ENCODE data around the gene ITGB3. TPM values are rescaled to one million over a fixed set of nuclear protein-coding genes. Genes with fewer than 3 reads are reported as not detected.

The ITGB3 gene
- total and polyA plus RNA-seq, 10 of the 15 experiments (the other 5 are each of a cell fraction or from before 2014, with no cell fraction given): 0.69 to 22.8 (median 13.6) TPM

DNA sequence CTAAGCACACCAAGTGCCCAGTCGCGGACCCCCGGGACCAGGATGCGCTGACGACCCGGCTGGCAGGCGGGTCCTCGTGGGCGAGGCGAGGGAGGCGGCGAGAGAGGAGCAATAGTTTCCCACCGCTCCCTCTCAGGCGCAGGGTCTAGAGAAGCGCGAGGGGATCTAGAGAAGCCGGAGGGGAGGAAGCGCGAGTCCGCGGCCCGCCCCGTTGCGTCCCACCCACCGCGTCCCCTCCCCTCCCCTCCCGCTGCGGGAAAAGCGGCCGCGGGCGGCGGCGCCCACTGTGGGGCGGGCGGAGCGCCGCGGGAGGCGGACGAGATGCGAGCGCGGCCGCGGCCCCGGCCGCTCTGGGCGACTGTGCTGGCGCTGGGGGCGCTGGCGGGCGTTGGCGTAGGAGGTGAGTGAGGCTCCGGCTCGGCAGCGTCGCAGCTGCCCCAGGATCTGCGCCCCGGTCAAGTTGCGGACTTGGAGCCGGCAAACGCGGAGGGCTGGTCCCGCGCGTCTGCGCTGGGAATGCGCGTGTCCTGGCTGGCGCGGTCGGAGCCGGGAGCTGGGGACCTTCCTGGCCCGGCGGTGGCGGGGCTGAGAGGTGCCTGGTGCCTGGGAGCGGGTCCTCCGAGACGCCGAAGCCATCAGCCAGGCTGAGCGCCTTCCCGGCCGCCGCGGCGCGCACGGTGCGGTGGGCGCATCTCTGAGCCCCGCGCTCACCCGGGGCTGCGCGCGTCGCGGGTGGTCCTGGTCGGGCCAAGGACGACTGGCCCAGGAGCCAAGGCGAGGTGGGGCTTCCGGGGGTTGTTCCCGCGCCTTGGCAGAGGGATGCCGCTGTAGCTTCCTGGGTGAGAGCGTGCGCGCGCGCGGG, at the start of gene ITGB3 (continued):
- TF ChIP-seq, protein P1, sequence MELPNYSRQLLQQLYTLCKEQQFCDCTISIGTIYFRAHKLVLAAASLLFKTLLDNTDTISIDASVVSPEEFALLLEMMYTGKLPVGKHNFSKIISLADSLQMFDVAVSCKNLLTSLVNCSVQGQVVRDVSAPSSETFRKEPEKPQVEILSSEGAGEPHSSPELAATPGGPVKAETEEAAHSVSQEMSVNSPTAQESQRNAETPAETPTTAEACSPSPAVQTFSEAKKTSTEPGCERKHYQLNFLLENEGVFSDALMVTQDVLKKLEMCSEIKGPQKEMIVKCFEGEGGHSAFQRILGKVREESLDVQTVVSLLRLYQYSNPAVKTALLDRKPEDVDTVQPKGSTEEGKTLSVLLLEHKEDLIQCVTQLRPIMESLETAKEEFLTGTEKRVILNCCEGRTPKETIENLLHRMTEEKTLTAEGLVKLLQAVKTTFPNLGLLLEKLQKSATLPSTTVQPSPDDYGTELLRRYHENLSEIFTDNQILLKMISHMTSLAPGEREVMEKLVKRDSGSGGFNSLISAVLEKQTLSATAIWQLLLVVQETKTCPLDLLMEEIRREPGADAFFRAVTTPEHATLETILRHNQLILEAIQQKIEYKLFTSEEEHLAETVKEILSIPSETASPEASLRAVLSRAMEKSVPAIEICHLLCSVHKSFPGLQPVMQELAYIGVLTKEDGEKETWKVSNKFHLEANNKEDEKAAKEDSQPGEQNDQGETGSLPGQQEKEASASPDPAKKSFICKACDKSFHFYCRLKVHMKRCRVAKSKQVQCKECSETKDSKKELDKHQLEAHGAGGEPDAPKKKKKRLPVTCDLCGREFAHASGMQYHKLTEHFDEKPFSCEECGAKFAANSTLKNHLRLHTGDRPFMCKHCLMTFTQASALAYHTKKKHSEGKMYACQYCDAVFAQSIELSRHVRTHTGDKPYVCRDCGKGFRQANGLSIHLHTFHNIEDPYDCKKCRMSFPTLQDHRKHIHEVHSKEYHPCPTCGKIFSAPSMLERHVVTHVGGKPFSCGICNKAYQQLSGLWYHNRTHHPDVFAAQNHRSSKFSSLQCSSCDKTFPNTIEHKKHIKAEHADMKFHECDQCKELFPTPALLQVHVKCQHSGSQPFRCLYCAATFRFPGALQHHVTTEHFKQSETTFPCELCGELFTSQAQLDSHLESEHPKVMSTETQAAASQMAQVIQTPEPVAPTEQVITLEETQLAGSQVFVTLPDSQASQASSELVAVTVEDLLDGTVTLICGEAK (IDR thresholded peaks at IDR 0.05; ENCODE audit: borderline replicate concordance): no peak
- TF ChIP-seq CHD2 (IDR thresholded peaks at IDR 0.05; ENCODE audit: borderline replicate concordance, low read depth, low read length) (no peak), SMARCA5 (IDR thresholded peaks at IDR 0.05) (peak; percentile 94), STAT3 (IDR thresholded peaks at IDR 0.05; ENCODE audit: low read depth, low read length) (no peak), GABPA (IDR thresholded peaks at IDR 0.05; ENCODE audit: low read depth) (no peak), CBX5 (IDR thresholded peaks at IDR 0.05; ENCODE audit: low read depth) (no peak), SUPT20H (IDR thresholded peaks at IDR 0.05; ENCODE audit: borderline replicate concordance, control insufficient read depth, low read depth, low read length) (no peak), HCFC1 (IDR thresholded peaks at IDR 0.05; ENCODE audit: low read length) (no peak), SP1 (IDR thresholded peaks at IDR 0.05; ENCODE audit: low read depth, low read length) (no peak), ATF7 (IDR thresholded peaks at IDR 0.05; ENCODE audit: low read depth) (no peak), ZNF217 (IDR thresholded peaks at IDR 0.05) (no peak), SMC3 (IDR thresholded peaks at IDR 0.05; ENCODE audit: borderline replicate concordance, low read length) (peak; percentile 28; the same call in 1 of the 2 replicates), STAT1 (conservative IDR thresholded peaks at IDR 0.05) (no peak), EZH2 (IDR thresholded peaks at IDR 0.05; ENCODE audit: borderline replicate concordance, control insufficient read depth, low read depth, low read length) (no peak), HDAC6 (IDR thresholded peaks at IDR 0.05; ENCODE audit: unreplicated experiment) (peak; percentile 99), NFYB (IDR thresholded peaks at IDR 0.05; ENCODE audit: insufficient read depth, low read depth, low read length) (no peak), SIN3A (IDR thresholded peaks at IDR 0.05; ENCODE audit: low read depth, low read length) (peak; percentile 71; the same call in 1 of the 2 replicates)
- TF ChIP-seq, protein P2, sequence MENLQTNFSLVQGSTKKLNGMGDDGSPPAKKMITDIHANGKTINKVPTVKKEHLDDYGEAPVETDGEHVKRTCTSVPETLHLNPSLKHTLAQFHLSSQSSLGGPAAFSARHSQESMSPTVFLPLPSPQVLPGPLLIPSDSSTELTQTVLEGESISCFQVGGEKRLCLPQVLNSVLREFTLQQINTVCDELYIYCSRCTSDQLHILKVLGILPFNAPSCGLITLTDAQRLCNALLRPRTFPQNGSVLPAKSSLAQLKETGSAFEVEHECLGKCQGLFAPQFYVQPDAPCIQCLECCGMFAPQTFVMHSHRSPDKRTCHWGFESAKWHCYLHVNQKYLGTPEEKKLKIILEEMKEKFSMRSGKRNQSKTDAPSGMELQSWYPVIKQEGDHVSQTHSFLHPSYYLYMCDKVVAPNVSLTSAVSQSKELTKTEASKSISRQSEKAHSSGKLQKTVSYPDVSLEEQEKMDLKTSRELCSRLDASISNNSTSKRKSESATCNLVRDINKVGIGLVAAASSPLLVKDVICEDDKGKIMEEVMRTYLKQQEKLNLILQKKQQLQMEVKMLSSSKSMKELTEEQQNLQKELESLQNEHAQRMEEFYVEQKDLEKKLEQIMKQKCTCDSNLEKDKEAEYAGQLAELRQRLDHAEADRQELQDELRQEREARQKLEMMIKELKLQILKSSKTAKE (IDR thresholded peaks at IDR 0.05; ENCODE audit: low read depth, poor library complexity, severe bottlenecking): no peak
- TF ChIP-seq, protein P3, sequence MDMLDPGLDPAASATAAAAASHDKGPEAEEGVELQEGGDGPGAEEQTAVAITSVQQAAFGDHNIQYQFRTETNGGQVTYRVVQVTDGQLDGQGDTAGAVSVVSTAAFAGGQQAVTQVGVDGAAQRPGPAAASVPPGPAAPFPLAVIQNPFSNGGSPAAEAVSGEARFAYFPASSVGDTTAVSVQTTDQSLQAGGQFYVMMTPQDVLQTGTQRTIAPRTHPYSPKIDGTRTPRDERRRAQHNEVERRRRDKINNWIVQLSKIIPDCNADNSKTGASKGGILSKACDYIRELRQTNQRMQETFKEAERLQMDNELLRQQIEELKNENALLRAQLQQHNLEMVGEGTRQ (IDR thresholded peaks at IDR 0.05; ENCODE audit: borderline replicate concordance, low read depth, low read length): no peak
